GM12878 (cell line): ENCODE measurements around the gene SEPTIN5. TPM values are rescaled to one million over a fixed set of nuclear protein-coding genes. Genes with fewer than 3 reads are reported as not detected.

Experiments used
- EGR1 ChIP-seq, 2 experiments: IDR thresholded peaks; 1 replicate in 1 of 2; 2 replicates in 1 of 2; pipeline ENCODE4 v1.6.1; 2011 to 2012; ENCODE audit warnings: low read depth in 2 of 2, low read length in 2 of 2, borderline replicate concordance in 1 of 2, mild to moderate bottlenecking in 1 of 2, moderate library complexity in 1 of 2
- HSF1 ChIP-seq: fragments of 150-350 bp; IDR thresholded peaks from 2 replicates; pipeline ENCODE4 v1.6.1; 2014; ENCODE audit warnings: mild to moderate bottlenecking, low read depth, low read length
- IRF3 ChIP-seq: fragments of 450-650 bp; IDR thresholded peaks from 2 replicates; pipeline ENCODE4 v1.6.1; 2014; ENCODE audit warnings: mild to moderate bottlenecking
- MEF2A ChIP-seq: IDR thresholded peaks from 2 replicates; pipeline ENCODE4 v1.6.1; 2011; ENCODE audit warnings: low read depth, mild to moderate bottlenecking, low read length, moderate library complexity; ENCODE audit not compliant: insufficient read depth
- NRF1 ChIP-seq: conservative IDR thresholded peaks from 2 replicates; pipeline ENCODE4 v1.6.1; 2011; ENCODE audit warnings: mild to moderate bottlenecking, low read depth, low read length, improper control_type of control experiment
- POLR2A ChIP-seq: IDR thresholded peaks from 2 replicates; pipeline ENCODE4 v1.6.1; 2011; ENCODE audit warnings: low read depth, mild to moderate bottlenecking, low read length
- RAD51 ChIP-seq: fragments of 450-650 bp; IDR thresholded peaks from 2 replicates; pipeline ENCODE4 v1.6.1; 2016; ENCODE audit warnings: moderate library complexity, mild to moderate bottlenecking, inconsistent platforms
- RELB ChIP-seq: fragments of 450-650 bp; IDR thresholded peaks from 2 replicates; pipeline ENCODE4 v1.6.1; 2017; ENCODE audit warnings: low read depth, mild to moderate bottlenecking, moderate library complexity
- SP1 ChIP-seq: IDR thresholded peaks from one replicate; pipeline ENCODE4 v1.6.1; 2011; ENCODE audit warnings: low read depth, low read length
- SRF ChIP-seq, 2 experiments: IDR thresholded peaks; 2 replicates each; pipeline ENCODE4 v1.6.1; 2011; ENCODE audit warnings: low read depth in 2 of 2, low read length in 2 of 2, mild to moderate bottlenecking in 1 of 2, moderate library complexity in 1 of 2
- polyA plus RNA-seq, 11 experiments: library from polyadenylated mRNA; depleted of rRNA in 4 of 11; unstranded in 6 of 11; stranded (reverse) in 5 of 11; fragments of >200 nt; fragmentation: Nextera tagmentation in 4 of 11; fragmentation: Illumina TruSeq in 1 of 11; extraction: Ambion mirVana in 4 of 11; extraction: Trizol in 1 of 11; gene quantifications; 1 replicate in 1 of 11; 2 replicates in 10 of 11; pipeline versions ENCODE4 v1.2.1 to v1.2.3, GENCODE V29; 2011 to 2016; ENCODE audit warnings: inconsistent platforms in 2 of 11, missing spikeins in 2 of 11, low read depth in 1 of 11
- total RNA-seq, 4 experiments: library from RNA; depleted of rRNA in 3 of 4; stranded (reverse); fragments of >200 nt in 3 of 4; fragmentation: Illumina TruSeq in 1 of 4; extraction: Trizol in 1 of 4; gene quantifications; 2 replicates each; pipeline versions ENCODE4 v1.2.1 to v1.2.3, GENCODE V29; 2013 to 2021

The SEPTIN5 gene
- total and polyA plus RNA-seq, 10 of the 15 experiments (the other 5 are each of a cell fraction or from before 2014, with no cell fraction given), result 0.13 to 1.1 (median 0.34) TPM; not detected in 5

GRCh38 chr22:19719488-19720021, 5.3 kb downstream of the SEPTIN5 start (continued):
- TF ChIP-seq HSF1 (no peak), SP1 (no peak), MEF2A (no peak), EGR1 (IDR thresholded peaks at IDR 0.05; ENCODE audit: borderline replicate concordance in 1 of 2, low read depth in 2 of 2, low read length in 2 of 2) (no peak), NRF1 (no peak), RELB (no peak), POLR2A (no peak), IRF3 (no peak), SRF (IDR thresholded peaks at IDR 0.05; ENCODE audit: low read depth in 2 of 2, low read length in 2 of 2) (no peak), RAD51 (no peak)
- TF ChIP-seq, all 136 proteins: peak for 0
